Activated CD8-positive, alpha-beta memory T cell treated with anti-CD3 and anti-CD28 coated beads, Interleukin-2, amount 50 U/mL, for 24 hours (primary cell): ENCODE data around the gene ZNF500.

Source experiments
- DNase-seq: peaks from one replicate; pipeline ENCODE4 v3.0.0-alpha.2; 2020; ENCODE audit errors: extremely low read depth

The ZNF500 gene

GRCh38 chr16:4704913-4705312, 62.0 kb downstream of the ZNF500 start:
- DNase-seq, result no peak

DNA sequence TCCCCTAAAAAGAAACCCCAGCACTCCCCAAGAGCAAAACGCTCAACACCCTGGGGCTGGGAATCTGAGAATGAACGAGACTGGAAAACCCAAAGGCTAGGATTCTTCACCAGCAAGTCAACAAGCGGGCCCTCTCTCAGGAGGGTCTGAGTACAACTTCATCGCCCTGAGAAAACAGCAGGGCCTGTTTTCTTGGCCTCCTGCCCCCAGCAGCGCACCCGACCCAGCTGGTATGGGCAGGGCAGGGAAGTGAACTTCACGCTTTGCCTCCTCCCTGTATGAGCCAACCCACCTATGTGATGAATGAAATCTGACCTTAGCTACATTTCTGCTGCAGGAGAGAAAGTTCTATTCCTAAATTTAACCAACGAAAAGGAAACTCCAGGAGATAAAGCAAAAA, 62.5 kb downstream of the ZNF500 start:
- DNase-seq, result no peak

DNA sequence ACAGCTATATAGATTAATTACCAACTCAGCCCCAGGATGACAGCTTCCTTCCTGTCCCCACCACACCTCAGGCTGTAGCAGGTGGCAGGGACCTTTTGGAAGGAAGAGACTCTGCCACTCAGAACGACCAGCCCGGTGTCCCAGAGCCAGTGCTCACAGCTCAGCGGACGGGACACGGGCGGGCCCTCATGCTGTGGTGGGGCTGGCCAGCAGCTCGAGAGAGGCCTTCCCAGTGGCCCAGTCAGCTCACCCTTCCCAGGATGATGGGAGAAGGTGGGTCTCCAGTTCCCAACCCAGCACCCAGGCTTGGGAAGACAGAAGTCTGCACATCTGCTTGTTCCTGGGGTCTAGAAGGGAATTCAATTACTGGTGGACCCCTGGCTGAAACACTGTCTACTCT, 63.1 kb downstream of the ZNF500 start:
- DNase-seq, result no peak

- no peak for DNase-seq
These were observed 64.5 kb downstream of the ZNF500 start for GRCh38 chr16:4702466-4702808.

GRCh38 chr16:4701791-4702465, 65.0 kb downstream of the ZNF500 start:
- no peak for DNase-seq

GRCh38 chr16:4700997-4701743, 65.8 kb downstream of the ZNF500 start:
- no peak for DNase-seq

- DNase-seq, result no peak
These were observed 66.5 kb downstream of the ZNF500 start for GRCh38 chr16:4700380-4700996.

DNA sequence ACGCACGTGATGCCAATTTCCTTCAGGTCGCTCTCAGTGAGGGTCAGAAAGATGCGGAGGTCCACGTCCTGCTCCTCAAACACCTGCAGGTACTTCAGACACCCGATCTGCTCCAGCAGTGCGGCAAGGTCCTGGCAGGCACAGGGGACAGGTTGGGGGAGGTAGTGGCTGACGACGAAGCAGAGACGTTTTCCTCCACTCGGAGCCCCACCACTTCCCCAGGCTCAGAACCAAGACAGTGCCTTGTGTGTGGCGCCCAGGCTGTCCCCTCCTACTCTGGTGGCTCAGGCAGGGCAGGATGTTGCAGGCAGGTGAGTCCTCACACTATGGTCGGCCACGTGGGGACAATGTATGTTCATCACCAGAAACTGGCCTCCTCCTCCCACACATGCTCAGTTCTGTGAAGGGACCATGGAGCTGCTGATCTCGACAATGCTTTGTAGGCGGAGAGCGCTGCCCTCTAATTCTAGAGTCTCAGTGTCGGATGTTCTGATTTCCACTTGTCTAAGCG, 67.9 kb downstream of the ZNF500 start:
- DNase-seq, result no peak

DNA sequence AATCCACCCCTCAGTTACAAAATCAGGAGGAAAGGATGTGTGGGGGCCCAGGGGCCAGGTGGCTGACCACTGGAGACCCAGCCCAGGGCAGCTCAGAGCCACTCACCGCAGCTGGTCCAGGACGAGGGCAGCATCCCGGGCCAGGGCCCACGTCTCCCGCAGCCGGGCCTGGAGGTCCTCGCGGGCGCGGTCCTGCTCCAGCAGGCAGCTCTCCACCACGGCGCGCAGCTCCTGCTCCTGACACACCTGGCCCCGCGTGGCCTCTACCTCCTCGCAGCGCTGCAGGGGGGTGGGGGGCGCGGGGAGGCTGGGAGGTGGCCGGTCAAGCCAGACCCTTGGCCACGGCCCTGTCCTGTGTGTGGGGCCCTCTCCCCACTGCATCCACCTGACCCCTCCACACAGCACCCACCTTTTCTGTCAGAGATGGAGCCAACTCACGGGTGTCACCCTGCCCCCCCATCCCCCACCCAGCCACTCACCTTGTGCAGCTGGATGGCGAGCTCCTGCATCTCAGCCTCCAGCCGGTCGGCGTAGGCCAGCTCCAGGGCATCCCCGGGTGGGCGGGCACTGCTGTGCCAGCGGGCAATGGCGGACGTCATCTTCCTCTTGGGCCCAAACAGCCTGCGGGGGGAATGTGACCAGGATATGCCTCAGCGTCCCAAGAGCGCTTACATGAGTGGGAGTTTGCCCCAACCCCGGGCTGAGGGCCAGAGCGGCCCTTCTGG, 68.5 kb downstream of the ZNF500 start:
- no peak for DNase-seq
